GM10847 (cell line): ENCODE measurements around the gene RAB28.

Experiments
- POLR2A ChIP-seq: IDR thresholded peaks from 2 replicates; pipeline ENCODE4 v1.6.1; 2011; ENCODE audit not compliant: insufficient read length; ENCODE audit errors: extremely low read depth

Gene RAB28

GRCh38 chr4:13522282-13523104 lies 38.4 kb upstream of the RAB28 start:
- TF ChIP-seq POLR2A = no peak

- TF ChIP-seq POLR2A = no peak
Measured at GRCh38 chr4:13521047-13521446, 36.9 kb upstream of the RAB28 start.

GRCh38 chr4:13516315-13516860 lies 32.2 kb upstream of the RAB28 start:
- TF ChIP-seq POLR2A = no peak

- no peak for TF ChIP-seq POLR2A
Measured at GRCh38 chr4:13515268-13515667, 31.1 kb upstream of the RAB28 start.

GRCh38 chr4:13514722-13515121 lies 30.6 kb upstream of the RAB28 start:
- TF ChIP-seq POLR2A = no peak

GRCh38 chr4:13511101-13511500 lies 27.0 kb upstream of the RAB28 start:
- no peak for TF ChIP-seq POLR2A

GRCh38 chr4:13509442-13509841 lies 25.3 kb upstream of the RAB28 start:
- no peak for TF ChIP-seq POLR2A

GRCh38 chr4:13504374-13504773 lies 20.2 kb upstream of the RAB28 start:
- no peak for TF ChIP-seq POLR2A

- TF ChIP-seq POLR2A = no peak
Measured at GRCh38 chr4:13498469-13498868, 14.3 kb upstream of the RAB28 start.

GRCh38 chr4:13496605-13497004 lies 12.5 kb upstream of the RAB28 start:
- no peak for TF ChIP-seq POLR2A

GRCh38 chr4:13495753-13496152 lies 11.6 kb upstream of the RAB28 start:
- TF ChIP-seq POLR2A = no peak

- TF ChIP-seq POLR2A = no peak
Measured at GRCh38 chr4:13493793-13494192, 9.7 kb upstream of the RAB28 start.

- TF ChIP-seq POLR2A = no peak
Measured at GRCh38 chr4:13492747-13493146, 8.6 kb upstream of the RAB28 start.

GRCh38 chr4:13484749-13485221 lies 645 bp upstream of the RAB28 start:
- TF ChIP-seq POLR2A = no peak

GRCh38 chr4:13483768-13484121 lies 395 bp downstream of the RAB28 start:
- no peak for TF ChIP-seq POLR2A

- TF ChIP-seq POLR2A = no peak
Measured at GRCh38 chr4:13483136-13483767, 888 bp downstream of the RAB28 start.
